Measurements from ENCODE around the gene NFAM1. TPM values are rescaled to one million over a fixed set of nuclear protein-coding genes. Genes with fewer than 3 reads are reported as not detected.

Gene NFAM1
- total RNA-seq, 1 donor from 2014 or later = 1.6 TPM

DNA sequence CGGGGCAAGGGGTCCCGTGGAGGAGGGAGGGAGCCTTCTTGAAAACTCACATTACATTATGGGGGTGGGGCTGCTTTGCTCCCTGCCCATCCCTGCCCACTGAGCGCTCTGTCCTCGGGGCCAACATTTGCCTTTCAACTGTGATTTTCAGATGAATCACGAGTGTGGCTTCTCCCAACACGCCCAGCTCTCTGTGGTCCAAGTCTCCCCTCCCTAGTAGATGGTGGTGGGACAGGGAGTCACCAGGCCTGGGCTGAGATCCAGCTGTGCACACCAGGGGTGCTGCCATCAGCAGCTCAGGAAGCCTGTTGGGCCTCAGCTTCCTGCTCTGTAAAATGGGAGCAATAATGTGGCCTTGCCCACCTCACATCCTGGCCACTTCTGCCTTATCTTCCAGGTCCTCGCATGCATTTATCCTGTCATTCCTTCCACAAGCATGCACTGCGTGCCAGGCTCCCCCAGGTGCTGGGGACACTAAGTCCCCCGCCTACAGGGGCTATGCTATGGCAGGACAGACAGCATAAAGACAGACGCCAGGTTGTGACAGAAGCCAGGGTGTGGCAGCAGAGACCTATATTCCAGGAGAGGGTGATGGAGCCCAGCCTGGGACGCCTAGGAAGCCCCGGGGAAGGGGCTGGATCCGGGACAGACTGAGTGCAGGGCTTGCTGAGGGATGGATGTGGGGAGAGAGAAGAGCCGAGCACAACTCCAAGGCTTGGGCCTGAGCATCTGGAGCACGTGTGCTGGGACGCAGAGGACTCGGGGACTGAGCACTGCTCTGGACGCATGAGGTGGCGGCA, 30.5 kb downstream of the NFAM1 start:
- no peaks in the 10 kb centered on the region for H3K9me3 Mint-ChIP-seq (ENCODE audit: unreplicated experiment)
- no peak for TF ChIP-seq CTCF (IDR thresholded peaks at IDR 0.05; ENCODE audit: unreplicated experiment)
- no peak for DNase-seq (ENCODE audit: low spot score)
- H3K4me1 Mint-ChIP-seq (ENCODE audit: unreplicated experiment) = peaks cover 5% of the 10 kb centered on the region
- H3K36me3 Mint-ChIP-seq (ENCODE audit: low read depth, unreplicated experiment) = peaks cover 5% of the 10 kb centered on the region
- no peak overlapping the region for H3K27ac Mint-ChIP-seq (ENCODE audit: unreplicated experiment)
- H3K4me3 Mint-ChIP-seq (ENCODE audit: unreplicated experiment) = no peak overlapping the region
- peaks cover 2% of the 10 kb centered on the region for H3K27me3 Mint-ChIP-seq (ENCODE audit: unreplicated experiment)

- H3K27ac Mint-ChIP-seq (ENCODE audit: unreplicated experiment) = no peak overlapping the region
- TF ChIP-seq CTCF (IDR thresholded peaks at IDR 0.05; ENCODE audit: unreplicated experiment) = no peak
Measured at GRCh38 chr22:42400811-42401534, 31.2 kb downstream of the NFAM1 start.

DNA sequence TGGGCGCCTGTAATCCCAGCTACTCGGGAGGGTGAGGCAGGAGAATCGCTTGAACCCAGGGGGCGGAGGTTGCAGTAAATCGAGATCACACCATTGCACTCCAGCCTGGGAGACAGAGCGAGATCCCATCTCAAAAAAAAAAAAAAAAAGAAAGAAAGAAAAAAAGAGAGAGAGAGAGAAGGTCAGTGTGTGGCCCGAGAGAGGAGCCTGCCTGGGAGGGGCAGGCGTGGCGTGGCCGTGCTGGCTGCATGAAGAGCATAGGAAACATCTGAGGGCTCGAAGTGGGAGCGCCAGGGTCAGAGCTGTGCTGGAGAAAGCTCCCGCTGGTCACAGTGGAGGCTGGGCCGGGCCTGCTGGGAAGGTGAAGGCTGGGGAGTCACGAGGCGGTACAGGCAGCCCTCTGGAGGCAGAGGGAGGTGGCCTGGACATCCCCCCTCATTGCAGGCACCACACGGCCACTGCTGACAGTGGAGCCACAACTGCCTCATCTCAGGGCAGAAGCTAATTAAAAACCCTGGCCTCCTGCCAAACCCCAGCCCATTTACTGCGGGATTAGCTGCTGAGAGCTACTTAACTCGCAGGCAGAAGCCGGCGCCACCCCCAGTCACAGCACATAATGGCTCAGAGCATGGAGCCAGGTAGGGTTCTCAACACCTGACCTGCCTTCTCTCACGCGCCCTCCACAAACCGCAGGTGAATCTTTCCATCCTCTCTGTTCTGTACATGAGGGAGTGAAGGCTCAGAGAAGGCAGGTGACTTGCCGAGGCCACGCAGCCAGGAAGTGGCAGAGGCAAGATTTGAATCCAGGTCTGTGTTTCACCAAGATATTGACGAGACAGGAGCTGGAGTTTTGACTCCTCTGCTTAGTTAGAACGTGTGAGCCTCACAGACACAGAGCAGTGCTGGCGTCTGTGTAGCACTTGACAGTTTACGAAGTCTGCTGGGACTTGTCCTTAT, 32.6 kb downstream of the NFAM1 start:
- no peak for DNase-seq (ENCODE audit: low spot score)
- Mint-ChIP-seq H3K36me3 (ENCODE audit: low read depth, unreplicated experiment) (no peaks in the 10 kb centered on the region), H3K4me1 (ENCODE audit: unreplicated experiment) (peaks cover 7% of the 10 kb centered on the region), H3K27ac (ENCODE audit: unreplicated experiment) (no peak overlapping the region), H3K4me3 (ENCODE audit: unreplicated experiment) (no peak overlapping the region), H3K27me3 (ENCODE audit: unreplicated experiment) (peaks cover 2% of the 10 kb centered on the region), H3K9me3 (ENCODE audit: unreplicated experiment) (no peaks in the 10 kb centered on the region)
- TF ChIP-seq CTCF (IDR thresholded peaks at IDR 0.05; ENCODE audit: unreplicated experiment) = no peak

More at GRCh38 chr22:42400811-42401534, 31.2 kb downstream of the NFAM1 start:
- Mint-ChIP-seq H3K27me3 (ENCODE audit: unreplicated experiment) (peaks cover 2% of the 10 kb centered on the region), H3K9me3 (ENCODE audit: unreplicated experiment) (no peaks in the 10 kb centered on the region), H3K4me1 (ENCODE audit: unreplicated experiment) (peaks cover 7% of the 10 kb centered on the region), H3K36me3 (ENCODE audit: low read depth, unreplicated experiment) (no peaks in the 10 kb centered on the region), H3K4me3 (ENCODE audit: unreplicated experiment) (no peak overlapping the region)
- DNase-seq (ENCODE audit: low spot score) = no peak

GRCh38 chr22:42397332-42398249, 34.6 kb downstream of the NFAM1 start:
- no peak for DNase-seq (ENCODE audit: low spot score)
- Mint-ChIP-seq H3K4me3 (ENCODE audit: unreplicated experiment) (no peak overlapping the region), H3K4me1 (ENCODE audit: unreplicated experiment) (peaks cover 7% of the 10 kb centered on the region), H3K9me3 (ENCODE audit: unreplicated experiment) (no peaks in the 10 kb centered on the region), H3K36me3 (ENCODE audit: low read depth, unreplicated experiment) (no peaks in the 10 kb centered on the region), H3K27ac (ENCODE audit: unreplicated experiment) (no peak overlapping the region), H3K27me3 (ENCODE audit: unreplicated experiment) (peaks cover 2% of the 10 kb centered on the region)
- TF ChIP-seq CTCF (IDR thresholded peaks at IDR 0.05; ENCODE audit: unreplicated experiment) = no peak
